Measurements from ENCODE around the gene MUS81. TPM values are rescaled to one million over a fixed set of nuclear protein-coding genes. Genes with fewer than 3 reads are reported as not detected.

Gene MUS81
- total and polyA plus RNA-seq, 10 of the 15 experiments (the other 5 are each of a cell fraction or from before 2014, with no cell fraction given) = 11.8 to 76.1 (median 48.4) TPM

- no peak for TF ChIP-seq ZBTB11 (CRISPR knock-in tag; IDR thresholded peaks at IDR 0.05)
- no peak for TF ChIP-seq ZBTB40 (IDR thresholded peaks at IDR 0.05; ENCODE audit: borderline replicate concordance)
- TF ChIP-seq PML (IDR thresholded peaks at IDR 0.05; ENCODE audit: low read length) = no peak
- TF ChIP-seq STAT1 (conservative IDR thresholded peaks at IDR 0.05) = no peak
- peak in 1 of 2 experiments; percentile 92; a peak in 2 of 3 replicates for TF ChIP-seq EGR1 (IDR thresholded peaks at IDR 0.05; ENCODE audit: borderline replicate concordance in 1 of 2, low read depth in 2 of 2, low read length in 2 of 2)
- TF ChIP-seq SKIL (IDR thresholded peaks at IDR 0.05; ENCODE audit: low read depth, poor library complexity, severe bottlenecking) = no peak
- TF ChIP-seq BCLAF1 (IDR thresholded peaks at IDR 0.05) = no peak
- TF ChIP-seq TBL1XR1 (IDR thresholded peaks at IDR 0.05; ENCODE audit: low read depth, low read length) = no peak
- no peak for TF ChIP-seq USF2 (IDR thresholded peaks at IDR 0.05; ENCODE audit: borderline replicate concordance, low read depth, low read length)
- TF ChIP-seq JUND (IDR thresholded peaks at IDR 0.05; ENCODE audit: low read depth, low read length) = no peak
- no peak; the same call in 1 of the 2 replicates for TF ChIP-seq RB1 (IDR thresholded peaks at IDR 0.05; ENCODE audit: borderline replicate concordance)
- TF ChIP-seq SRF (IDR thresholded peaks at IDR 0.05; ENCODE audit: low read depth in 2 of 2, low read length in 2 of 2) = peak; percentile 95 to 99
- peak; percentile 43; the same call in 1 of the 2 replicates for TF ChIP-seq SPI1 (IDR thresholded peaks at IDR 0.05; ENCODE audit: borderline replicate concordance, insufficient read depth, low read depth, low read length)
- TF ChIP-seq TAF1 (IDR thresholded peaks at IDR 0.05; ENCODE audit: borderline replicate concordance, low read depth, low read length) = peak; percentile 97
Measured at GRCh38 chr11:65859095-65859811, 980 bp upstream of the MUS81 start (continued).
